GM18505 (cell line): Measurements from ENCODE around the gene C12orf42.
A peak's percentile ranks its signal among the peaks of the same experiment; 100 is the strongest.
"Not testable (repeated sequence)": the region's sequence is repeated elsewhere in the genome, so short reads cannot be mapped to it uniquely, and the experiment has no call there.

Experiments
- ATAC-seq: cut with Tn5 transposase; IDR thresholded peaks from one replicate; pipeline ENCODE4 v1.9.1; 2021; ENCODE audit not compliant: unreplicated experiment
- POLR2A ChIP-seq: IDR thresholded peaks from 4 replicates; pipeline ENCODE4 v1.6.1; 2011; ENCODE audit warnings: borderline replicate concordance; ENCODE audit not compliant: insufficient read depth, insufficient read length; ENCODE audit errors: extremely low read depth

C12orf42 gene

GRCh38 chr12:103431387-103431786 is 64.4 kb downstream of the C12orf42 start:
- ATAC-seq = no peak
- TF ChIP-seq POLR2A = no peak

- ATAC-seq = not testable (repeated sequence)
Measured at GRCh38 chr12:103425674-103426073, 70.1 kb downstream of the C12orf42 start.

- not testable (repeated sequence) for ATAC-seq
Measured at GRCh38 chr12:103424849-103425586, 70.8 kb downstream of the C12orf42 start.

- ATAC-seq = no peak
- no peak for TF ChIP-seq POLR2A
Measured at GRCh38 chr12:103423516-103423910, 72.3 kb downstream of the C12orf42 start.

- ATAC-seq = no peak
Measured at GRCh38 chr12:103422746-103423515, 72.8 kb downstream of the C12orf42 start.

GRCh38 chr12:103422328-103422727 is 73.4 kb downstream of the C12orf42 start:
- no peak for ATAC-seq
- TF ChIP-seq POLR2A = no peak

More at GRCh38 chr12:103422746-103423515, 72.8 kb downstream of the C12orf42 start:
- no peak for TF ChIP-seq POLR2A

- TF ChIP-seq POLR2A = no peak
- ATAC-seq = no peak
Measured at GRCh38 chr12:103421402-103421801, 74.4 kb downstream of the C12orf42 start.

- ATAC-seq = no peak
- TF ChIP-seq POLR2A = no peak
Measured at GRCh38 chr12:103415681-103416080, 80.1 kb downstream of the C12orf42 start.

- TF ChIP-seq POLR2A = no peak
- no peak for ATAC-seq
Measured at GRCh38 chr12:103401421-103401820, 94.3 kb downstream of the C12orf42 start.

GRCh38 chr12:103399986-103400385 is 95.8 kb downstream of the C12orf42 start:
- ATAC-seq = no peak
- TF ChIP-seq POLR2A = no peak

GRCh38 chr12:103397536-103397935 is 98.2 kb downstream of the C12orf42 start:
- no peak for TF ChIP-seq POLR2A
- ATAC-seq = no peak

- peak; percentile 78 for ATAC-seq
- no peak for TF ChIP-seq POLR2A
Measured at GRCh38 chr12:103392722-103393121, 103.0 kb downstream of the C12orf42 start.

GRCh38 chr12:103391103-103391502 is 104.7 kb downstream of the C12orf42 start:
- no peak for TF ChIP-seq POLR2A
- no peak for ATAC-seq

GRCh38 chr12:103387385-103387784 is 108.4 kb downstream of the C12orf42 start:
- no peak for TF ChIP-seq POLR2A
- no peak for ATAC-seq
